Calu3 (cell line): ENCODE measurements around the gene BEND7. TPM values are rescaled to one million over a fixed set of nuclear protein-coding genes. Genes with fewer than 3 reads are reported as not detected.

ENCODE experiments used
- BruUV-seq: library from RNA; stranded (reverse); fragments of 400-500 nt; replicated peaks from 2 replicates; lab custom pipeline; 2021; lab: Mats Ljungman, UMichigan
- CTCF ChIA-PET: fragments of 300-600 bp; sonication (Branson Sonifier 250); formaldehyde crosslinking; loops from one replicate; lab custom pipeline; 2022; ENCODE audit warnings: antibody characterized with exemption; lab: Charles Lee
- DNase-seq: peaks from one replicate; pipeline ENCODE4 v3.0.0; 2022
- H3K27ac Mint-ChIP-seq: one replicate; pipeline ENCODE4 v1.8.0; 2022; ENCODE audit warnings: mixed read lengths; ENCODE audit not compliant: unreplicated experiment
- H3K27me3 Mint-ChIP-seq: one replicate; pipeline ENCODE4 v1.8.0; 2022; ENCODE audit warnings: mixed read lengths; ENCODE audit not compliant: unreplicated experiment
- H3K36me3 Mint-ChIP-seq: one replicate; pipeline ENCODE4 v1.8.0; 2022; ENCODE audit warnings: mild to moderate bottlenecking, moderate library complexity, mixed read lengths; ENCODE audit not compliant: insufficient read depth, unreplicated experiment
- H3K4me1 Mint-ChIP-seq: one replicate; pipeline ENCODE4 v1.8.0; 2022; ENCODE audit warnings: mild to moderate bottlenecking, low read depth, mixed read lengths; ENCODE audit not compliant: unreplicated experiment
- H3K4me3 Mint-ChIP-seq: one replicate; pipeline ENCODE4 v1.8.0; 2022; ENCODE audit warnings: mild to moderate bottlenecking, low read depth, moderate library complexity, mixed read lengths; ENCODE audit not compliant: unreplicated experiment
- H3K9me3 Mint-ChIP-seq: one replicate; pipeline ENCODE4 v1.8.0; 2022; ENCODE audit warnings: low read depth, mixed read lengths; ENCODE audit not compliant: unreplicated experiment
- intact Hi-C: fragments of 100-400 bp; cut with micrococcal nuclease; formaldehyde crosslinking; loops from one replicate; pipeline ENCODE4 v1.10.0; 2022; ENCODE audit not compliant: unreplicated experiment
- total RNA-seq: library from RNA; stranded (reverse); gene quantifications from 2 replicates; pipeline ENCODE4 v1.2.3, GENCODE V29; 2022
- TF ChIP-seq, protein P1 (sequence below): fragments of 200-600 bp; IDR thresholded peaks from one replicate; pipeline ENCODE4 v1.8.0; 2022; ENCODE audit warnings: antibody characterized with exemption; ENCODE audit not compliant: unreplicated experiment

The BEND7 gene
- total RNA-seq, 1 experiment from 2014 or later: 8.3 TPM

- CTCF ChIA-PET: no interaction called here
- no TSS peak for BruUV-seq
- Mint-ChIP-seq H3K27me3 (peaks cover 14% of the 10 kb centered on the region), H3K36me3 (no peaks in the 10 kb centered on the region), H3K4me3 (no peak overlapping the region), H3K27ac (no peak overlapping the region), H3K9me3 (no peaks in the 10 kb centered on the region), H3K4me1 (no peaks in the 10 kb centered on the region)
- intact Hi-C loops: no loop called here
- TF ChIP-seq, protein P1, sequence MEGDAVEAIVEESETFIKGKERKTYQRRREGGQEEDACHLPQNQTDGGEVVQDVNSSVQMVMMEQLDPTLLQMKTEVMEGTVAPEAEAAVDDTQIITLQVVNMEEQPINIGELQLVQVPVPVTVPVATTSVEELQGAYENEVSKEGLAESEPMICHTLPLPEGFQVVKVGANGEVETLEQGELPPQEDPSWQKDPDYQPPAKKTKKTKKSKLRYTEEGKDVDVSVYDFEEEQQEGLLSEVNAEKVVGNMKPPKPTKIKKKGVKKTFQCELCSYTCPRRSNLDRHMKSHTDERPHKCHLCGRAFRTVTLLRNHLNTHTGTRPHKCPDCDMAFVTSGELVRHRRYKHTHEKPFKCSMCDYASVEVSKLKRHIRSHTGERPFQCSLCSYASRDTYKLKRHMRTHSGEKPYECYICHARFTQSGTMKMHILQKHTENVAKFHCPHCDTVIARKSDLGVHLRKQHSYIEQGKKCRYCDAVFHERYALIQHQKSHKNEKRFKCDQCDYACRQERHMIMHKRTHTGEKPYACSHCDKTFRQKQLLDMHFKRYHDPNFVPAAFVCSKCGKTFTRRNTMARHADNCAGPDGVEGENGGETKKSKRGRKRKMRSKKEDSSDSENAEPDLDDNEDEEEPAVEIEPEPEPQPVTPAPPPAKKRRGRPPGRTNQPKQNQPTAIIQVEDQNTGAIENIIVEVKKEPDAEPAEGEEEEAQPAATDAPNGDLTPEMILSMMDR: no peak
- no peak for DNase-seq
These were observed 8.6 kb downstream of the BEND7 start for GRCh38 chr10:13520194-13520593.

DNA sequence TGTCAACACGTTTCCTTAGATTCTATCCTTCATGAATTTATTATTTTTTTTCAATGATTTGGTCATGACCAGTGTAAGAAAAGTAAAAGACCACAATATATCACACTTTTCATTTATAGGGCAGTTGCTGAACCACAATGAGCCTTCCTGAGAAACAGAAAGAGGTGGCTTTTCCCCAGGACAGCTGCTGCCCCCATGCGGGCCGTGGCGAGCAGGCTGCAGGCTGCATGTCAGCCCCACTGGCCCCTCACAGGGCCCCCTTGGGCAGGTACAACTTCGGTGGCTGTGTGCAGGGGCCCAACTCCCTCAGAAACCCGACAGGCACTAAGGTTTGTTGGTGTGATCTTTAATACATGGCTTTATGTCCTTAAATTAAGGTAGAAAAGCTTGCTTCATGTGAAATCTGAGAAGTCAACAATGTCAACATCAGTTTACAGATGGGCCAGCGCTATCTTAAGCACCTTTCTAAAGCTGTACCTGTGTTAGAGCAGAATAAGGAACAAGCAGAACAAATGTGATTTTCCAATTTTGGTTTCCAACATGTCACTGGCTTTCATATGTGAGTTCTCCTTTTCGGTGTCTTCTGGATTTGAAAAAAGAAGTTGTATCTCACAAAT, 10.6 kb downstream of the BEND7 start:
- no peaks in the 10 kb centered on the region for H3K36me3 Mint-ChIP-seq
- BruUV-seq: no TSS peak
- H3K27me3 Mint-ChIP-seq: peaks cover 14% of the 10 kb centered on the region
- CTCF ChIA-PET: no interaction called here
- no peak for DNase-seq
- H3K4me1 Mint-ChIP-seq: no peaks in the 10 kb centered on the region
- no peaks in the 10 kb centered on the region for H3K9me3 Mint-ChIP-seq
- TF ChIP-seq, protein P1: no peak
- H3K4me3 Mint-ChIP-seq: no peak overlapping the region
- no peak overlapping the region for H3K27ac Mint-ChIP-seq
- intact Hi-C loops: no loop called here

GRCh38 chr10:13517675-13518074, 11.1 kb downstream of the BEND7 start:
- DNase-seq: no peak
- BruUV-seq: no TSS peak
- Mint-ChIP-seq H3K27ac (no peak overlapping the region), H3K36me3 (no peaks in the 10 kb centered on the region), H3K9me3 (no peaks in the 10 kb centered on the region), H3K4me1 (no peaks in the 10 kb centered on the region), H3K4me3 (no peak overlapping the region), H3K27me3 (peaks cover 14% of the 10 kb centered on the region)
- CTCF ChIA-PET: no interaction called here
- TF ChIP-seq, protein P1: no peak
- intact Hi-C loops: no loop called here

DNA sequence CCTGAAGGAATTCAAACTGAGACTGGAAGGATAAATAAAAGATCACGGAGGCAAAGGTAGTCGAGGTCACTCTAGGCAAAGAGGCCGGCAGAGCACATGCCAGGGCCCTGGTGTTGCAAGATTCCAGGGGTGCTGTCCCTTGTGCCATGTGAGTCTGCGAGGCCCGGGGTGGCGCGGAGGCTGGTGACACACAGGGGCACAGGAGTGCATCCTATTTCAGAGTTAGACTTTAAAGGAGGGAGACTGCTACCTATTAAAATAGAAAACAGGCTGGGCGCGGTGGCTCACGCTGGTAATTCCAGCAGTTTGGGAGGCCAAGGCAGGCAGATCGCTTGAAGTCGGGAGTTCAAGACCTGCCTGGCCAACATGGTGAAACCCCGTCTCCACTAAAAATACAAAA, 12.6 kb downstream of the BEND7 start:
- TF ChIP-seq, protein P1: no peak
- no TSS peak for BruUV-seq
- Mint-ChIP-seq H3K4me1 (no peaks in the 10 kb centered on the region), H3K27ac (no peak overlapping the region), H3K36me3 (no peaks in the 10 kb centered on the region), H3K4me3 (no peak overlapping the region), H3K27me3 (peaks cover 14% of the 10 kb centered on the region), H3K9me3 (no peaks in the 10 kb centered on the region)
- CTCF ChIA-PET: no interaction called here
- intact Hi-C loops: no loop called here
- DNase-seq: no peak
